GM18526 (cell line): ENCODE data around the gene CMKLR1.

Source experiments
- POLR2A ChIP-seq: IDR thresholded peaks from 3 replicates; pipeline ENCODE4 v1.6.1; 2011; ENCODE audit not compliant: insufficient read length; ENCODE audit errors: extremely low read depth

CMKLR1 gene

DNA sequence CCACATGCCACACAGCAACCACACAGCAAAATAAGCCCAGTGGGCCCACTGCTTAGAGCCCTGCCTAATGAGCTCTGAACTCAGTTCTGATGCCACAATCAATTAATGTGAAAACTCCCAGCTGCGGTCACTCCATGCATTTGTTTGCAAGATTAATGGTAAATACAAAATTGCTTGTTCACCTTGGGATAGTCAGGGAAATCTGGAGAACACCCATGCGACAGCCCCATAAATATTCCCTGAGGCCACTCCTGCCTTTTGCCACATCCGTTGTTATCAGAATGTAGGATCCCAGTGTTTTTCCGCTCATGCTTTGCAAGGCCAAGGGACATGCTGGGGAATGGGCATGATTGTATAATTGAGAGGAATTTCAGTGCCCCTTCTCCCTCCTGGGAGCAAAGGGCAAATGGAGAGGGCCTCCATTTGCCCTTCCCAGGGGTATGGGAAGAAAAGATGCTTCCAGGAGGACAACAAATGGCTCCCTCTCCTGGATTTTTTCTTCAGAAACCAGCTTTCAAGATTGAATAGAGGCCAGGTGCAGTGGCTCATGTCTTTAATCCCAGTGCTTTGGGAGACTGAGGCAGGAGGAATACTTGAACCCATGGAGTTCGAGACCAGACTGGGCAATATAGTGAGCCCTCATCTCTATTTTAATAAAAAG, 30.8 kb upstream of the CMKLR1 start:
- TF ChIP-seq POLR2A, result no peak

- no peak for TF ChIP-seq POLR2A
These were observed 29.0 kb upstream of the CMKLR1 start for GRCh38 chr12:108368089-108368488.

DNA sequence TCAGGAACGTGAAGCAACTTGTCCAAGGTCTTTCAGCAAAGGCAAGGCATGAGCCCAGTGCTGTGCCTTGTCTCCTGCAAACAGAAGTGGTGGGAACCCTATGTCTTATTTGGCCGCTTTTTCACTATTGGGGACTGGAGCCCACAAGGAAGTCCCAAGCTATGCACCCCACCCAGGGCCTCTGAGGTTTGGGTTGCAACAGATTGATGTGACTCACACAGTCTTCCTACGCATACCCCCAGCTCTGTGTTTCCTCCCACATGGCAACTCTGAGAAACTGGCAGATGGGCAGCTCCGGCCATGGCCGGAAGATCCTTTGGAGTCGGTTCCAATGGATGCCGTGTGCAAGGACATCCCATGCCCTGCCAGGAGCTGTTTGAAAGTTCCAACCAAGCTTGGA, 28.3 kb upstream of the CMKLR1 start:
- no peak for TF ChIP-seq POLR2A

GRCh38 chr12:108365324-108365723, 26.2 kb upstream of the CMKLR1 start:
- no peak for TF ChIP-seq POLR2A

DNA sequence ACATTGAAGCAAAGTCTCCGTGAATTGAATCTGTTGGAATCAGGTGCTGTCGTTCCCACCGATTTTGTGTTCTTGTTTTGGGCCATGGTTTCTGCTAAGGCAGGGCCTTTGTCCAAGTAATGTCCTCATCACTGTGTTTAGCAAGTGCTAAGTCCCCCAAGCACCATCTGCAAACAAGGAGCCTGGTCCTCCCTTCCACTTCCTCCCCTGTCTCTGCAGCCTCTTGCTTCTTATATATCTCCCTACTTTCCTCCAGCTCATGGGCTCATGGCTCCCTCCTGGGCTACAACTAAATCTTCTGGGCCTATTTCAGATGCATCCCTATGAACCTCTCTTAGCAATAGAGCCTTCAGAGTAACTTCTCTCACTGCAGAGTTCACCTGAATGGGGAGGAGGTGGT, 25.8 kb upstream of the CMKLR1 start:
- no peak for TF ChIP-seq POLR2A

DNA sequence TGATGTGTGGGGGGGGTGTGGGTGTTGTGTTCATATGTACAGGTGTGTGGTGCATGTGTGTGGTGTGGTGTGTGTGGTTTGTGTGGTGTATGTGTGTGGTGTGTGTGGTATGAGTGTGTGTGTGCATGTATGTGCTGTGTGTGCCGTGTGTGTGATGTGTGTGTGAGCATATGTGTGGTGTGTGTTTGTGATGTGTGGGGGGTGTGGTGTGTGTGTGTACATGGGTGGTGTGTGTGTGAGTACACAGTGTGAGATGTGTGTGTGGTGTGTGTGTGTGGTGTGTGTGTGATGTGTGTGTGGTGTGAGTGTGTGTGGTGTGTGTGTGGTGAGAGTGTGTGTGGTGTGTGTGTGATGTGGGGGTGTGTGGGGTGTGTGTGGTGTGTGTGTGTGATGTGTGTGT, 24.5 kb upstream of the CMKLR1 start:
- TF ChIP-seq POLR2A, result no peak

DNA sequence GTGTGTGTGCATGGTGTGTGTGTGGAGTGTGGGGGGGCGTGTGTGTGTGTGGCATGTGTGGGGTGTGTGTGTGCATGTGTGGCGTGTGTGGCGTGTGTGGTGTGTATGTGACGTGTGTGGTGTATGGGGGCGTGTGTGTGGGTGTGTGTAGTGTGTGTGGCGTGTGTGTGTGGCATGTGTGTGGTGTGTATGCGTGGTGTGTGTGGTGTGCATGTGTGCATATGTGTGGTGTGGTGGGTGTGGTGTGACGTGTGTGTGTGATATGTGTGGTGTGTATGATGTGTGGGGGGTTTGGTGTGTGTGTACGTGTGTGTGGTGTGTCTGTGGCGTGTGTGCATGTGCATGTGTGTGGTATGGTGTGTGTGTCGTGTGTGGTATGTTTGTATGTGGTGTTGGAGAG, 24.1 kb upstream of the CMKLR1 start:
- no peak for TF ChIP-seq POLR2A

- TF ChIP-seq POLR2A, result no peak
These were observed 22.5 kb upstream of the CMKLR1 start for GRCh38 chr12:108361606-108362005.

GRCh38 chr12:108360487-108360886, 21.4 kb upstream of the CMKLR1 start:
- TF ChIP-seq POLR2A, result no peak

DNA sequence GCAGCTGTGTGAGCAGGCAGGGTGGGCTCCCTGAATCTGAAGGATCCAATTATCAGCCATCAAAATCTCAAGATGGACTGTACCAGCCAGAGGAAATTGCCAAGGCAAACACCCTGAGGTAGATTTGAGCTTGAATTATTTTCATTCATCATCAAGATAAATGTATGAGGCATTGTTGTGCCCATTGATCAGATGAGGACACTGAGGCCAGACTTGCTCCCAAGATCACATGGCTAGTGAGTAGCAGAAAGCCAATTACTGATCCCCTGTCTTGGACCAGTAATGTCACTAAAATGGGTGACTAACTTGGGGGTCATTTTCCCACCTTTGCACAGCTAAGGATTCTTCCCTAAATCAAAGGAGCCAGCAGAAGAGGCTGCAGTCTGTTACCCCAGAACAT, 20.9 kb upstream of the CMKLR1 start:
- no peak for TF ChIP-seq POLR2A

DNA sequence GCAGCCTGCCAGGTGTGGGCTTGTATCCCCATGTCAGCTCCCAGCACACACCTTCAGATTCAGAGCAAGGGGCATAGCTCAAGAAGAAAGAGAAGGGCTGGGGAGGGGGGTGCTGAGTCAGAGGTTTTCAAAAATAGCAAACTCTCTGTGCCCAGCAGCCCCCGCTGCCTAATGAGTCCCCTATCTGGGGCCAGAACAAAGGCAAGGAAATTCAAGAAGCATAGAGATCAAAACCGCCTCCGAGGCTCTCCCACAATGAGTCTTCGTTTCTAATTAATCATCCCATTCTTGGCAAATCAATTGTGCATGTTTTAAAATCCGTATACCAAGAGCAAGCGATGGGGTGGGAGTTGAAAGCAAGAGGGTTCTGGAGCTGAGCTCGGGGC, 19.5 kb upstream of the CMKLR1 start:
- TF ChIP-seq POLR2A, result no peak

GRCh38 chr12:108357834-108358579, 18.9 kb upstream of the CMKLR1 start:
- TF ChIP-seq POLR2A, result no peak

- TF ChIP-seq POLR2A, result no peak
These were observed 18.0 kb upstream of the CMKLR1 start for GRCh38 chr12:108356835-108357806.

- no peak for TF ChIP-seq POLR2A
These were observed 16.0 kb upstream of the CMKLR1 start for GRCh38 chr12:108355069-108355468.

DNA sequence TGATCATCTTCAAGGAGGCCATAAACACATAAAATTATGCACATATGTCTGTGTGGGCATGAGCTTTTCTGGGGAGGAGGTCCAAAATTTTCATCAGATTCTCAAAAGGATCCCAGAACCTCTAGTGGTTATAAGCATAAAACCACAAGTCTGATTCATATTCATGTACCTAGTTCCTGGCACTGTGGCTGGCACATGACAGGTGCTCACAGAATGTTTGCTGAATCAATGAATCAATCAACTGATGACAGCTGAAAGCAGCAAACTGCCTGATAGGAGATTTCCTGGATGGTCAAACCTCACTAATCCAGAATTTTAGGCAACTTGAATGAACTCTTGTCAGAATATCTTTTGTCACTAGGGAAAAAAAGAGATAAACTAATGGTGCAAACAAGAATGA, 13.5 kb upstream of the CMKLR1 start:
- TF ChIP-seq POLR2A, result no peak

GRCh38 chr12:108350511-108350910, 11.4 kb upstream of the CMKLR1 start:
- no peak for TF ChIP-seq POLR2A
